GM23248 (cell line): Measurements from ENCODE around the gene RDM1.

Source experiments
- EZH2 ChIP-seq: fragments of 200-600 bp; sonication (generic); IDR thresholded peaks from 2 replicates; pipeline ENCODE4 v1.6.1; 2018; ENCODE audit warnings: antibody characterized with exemption, mild to moderate bottlenecking; ENCODE audit not compliant: insufficient read depth, poor library complexity, severe bottlenecking
- EZH2phosphoT487 ChIP-seq: fragments of 200-600 bp; sonication (generic); IDR thresholded peaks from 2 replicates; pipeline ENCODE4 v1.6.1; 2018; ENCODE audit warnings: antibody characterized with exemption, moderate library complexity, mild to moderate bottlenecking, low read depth; ENCODE audit not compliant: insufficient read depth

DNA sequence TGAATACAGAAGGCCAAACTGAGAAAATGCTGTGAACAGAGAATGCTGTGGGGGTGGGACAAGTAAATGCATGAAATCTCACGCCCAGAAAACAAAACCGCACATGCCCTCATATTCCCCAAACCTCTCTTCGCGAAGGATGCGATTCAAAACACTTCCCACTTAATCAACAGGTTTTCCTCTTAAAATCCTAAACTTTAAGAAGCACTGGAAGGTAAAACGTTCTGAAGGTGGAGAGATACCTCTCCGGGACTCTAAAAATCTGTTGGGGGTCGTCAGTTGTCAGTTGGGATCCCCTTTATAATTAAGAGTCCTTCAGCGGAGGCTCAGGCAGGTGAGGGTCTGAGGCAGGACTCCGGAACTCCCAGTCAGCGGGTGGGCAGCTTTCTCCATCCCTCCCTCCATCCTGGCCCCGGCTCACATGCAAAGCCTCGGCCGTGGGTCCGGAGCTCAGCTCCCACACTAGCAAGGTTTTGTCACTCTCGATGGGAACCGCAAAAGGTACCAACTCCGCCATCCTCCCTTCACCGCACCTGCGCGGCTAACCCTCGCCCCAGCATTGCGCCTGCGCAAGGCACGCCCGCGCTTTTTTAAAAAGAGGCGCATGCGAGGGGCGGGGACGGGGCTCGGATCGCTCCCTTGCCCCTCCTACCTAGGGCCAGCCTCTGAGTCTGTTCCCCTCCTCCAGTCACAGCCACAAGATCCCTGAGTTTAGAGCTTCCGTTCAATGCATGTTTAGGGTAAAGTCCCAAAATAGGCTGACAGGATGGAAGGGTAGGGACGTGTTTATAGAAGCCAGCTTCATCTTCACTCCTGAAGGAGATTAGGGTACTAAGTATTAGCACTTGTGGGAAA is at the start of gene RDM1:
- TF ChIP-seq EZH2 (no peak), EZH2phosphoT487 (no peak)
